HG02571 (cell line): ENCODE measurements around the gene TMEM225B.
"Not testable (repeated sequence)": the region's sequence is repeated elsewhere in the genome, so short reads cannot be mapped to it uniquely, and the experiment has no call there.

ENCODE experiments used
- ATAC-seq: cut with Tn5 transposase; IDR thresholded peaks from one replicate; pipeline ENCODE4 v1.9.1; 2021; ENCODE audit warnings: mild to moderate bottlenecking, moderate library complexity; ENCODE audit not compliant: unreplicated experiment

TMEM225B gene

DNA sequence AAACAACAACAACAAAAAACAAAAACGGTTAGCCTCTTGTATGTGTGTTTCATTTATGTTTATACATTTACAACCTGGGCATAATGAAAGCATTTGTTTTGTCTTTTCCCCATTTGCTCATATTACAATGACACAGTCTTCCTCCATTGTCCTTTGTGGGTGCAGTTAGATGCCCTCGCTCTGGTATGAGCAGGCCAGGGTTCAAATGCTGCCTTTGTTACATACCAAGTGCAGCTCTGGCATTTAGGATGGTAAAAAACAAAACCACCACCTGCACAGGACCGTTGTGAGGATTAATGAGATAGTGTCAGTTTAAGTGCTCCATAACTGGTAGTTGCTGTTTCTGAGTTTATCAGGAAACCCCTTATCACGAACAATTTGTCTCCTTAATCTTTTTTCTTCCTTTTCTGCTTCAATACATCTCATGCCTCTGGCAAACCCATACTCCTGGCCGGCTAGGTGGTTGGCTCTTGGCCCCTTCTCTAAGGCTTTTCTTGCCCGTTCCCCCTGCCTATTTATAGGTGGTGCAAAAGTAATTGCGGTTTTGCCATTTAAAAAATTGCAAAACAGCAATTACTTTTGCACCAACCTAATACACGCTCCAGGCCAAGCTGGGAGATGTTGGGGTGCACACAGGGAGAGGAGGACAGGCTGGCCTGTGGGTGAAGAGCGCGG is 18.6 kb upstream of the TMEM225B start:
- no peak for ATAC-seq

DNA sequence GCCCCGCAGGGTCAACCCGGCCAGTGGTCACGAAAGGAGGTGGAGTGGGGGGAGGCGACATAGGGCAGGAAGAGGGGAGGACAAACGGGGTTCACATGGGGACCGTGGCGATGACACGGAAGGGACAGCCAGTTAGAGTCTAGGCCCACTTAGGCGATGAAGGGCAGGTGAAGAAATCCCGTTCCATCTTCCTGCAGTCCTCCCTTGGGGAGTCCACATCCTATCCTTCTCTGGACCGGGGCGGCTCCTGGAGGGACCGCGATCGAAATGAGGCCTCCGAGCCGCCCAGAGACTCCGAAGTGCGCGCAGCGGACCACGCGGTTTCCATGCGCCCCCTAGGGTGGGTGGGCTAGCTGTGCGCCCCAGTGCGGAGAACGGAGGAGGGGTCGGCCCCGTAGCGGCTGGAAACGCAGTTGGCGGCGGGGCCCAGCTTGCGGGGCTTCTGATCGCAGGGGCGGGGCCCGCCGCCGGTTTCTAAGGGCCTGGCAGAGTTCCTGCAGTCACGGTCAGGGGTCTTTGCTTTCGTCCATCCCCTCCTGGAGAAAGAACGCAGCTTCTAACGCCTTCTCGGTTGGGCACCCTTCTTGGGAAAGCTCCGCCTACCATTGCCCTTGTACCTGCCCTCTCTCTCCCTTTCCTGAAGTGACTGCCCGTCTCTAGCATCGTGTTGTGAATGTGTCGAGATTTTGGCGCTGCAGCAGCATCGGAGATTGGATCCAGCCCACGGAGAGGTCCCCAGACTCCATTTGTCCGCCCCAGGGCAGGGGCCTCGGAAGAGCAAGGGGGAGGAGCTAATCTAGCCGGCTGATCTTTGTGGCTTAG is 17.9 kb upstream of the TMEM225B start:
- ATAC-seq: no peak

DNA sequence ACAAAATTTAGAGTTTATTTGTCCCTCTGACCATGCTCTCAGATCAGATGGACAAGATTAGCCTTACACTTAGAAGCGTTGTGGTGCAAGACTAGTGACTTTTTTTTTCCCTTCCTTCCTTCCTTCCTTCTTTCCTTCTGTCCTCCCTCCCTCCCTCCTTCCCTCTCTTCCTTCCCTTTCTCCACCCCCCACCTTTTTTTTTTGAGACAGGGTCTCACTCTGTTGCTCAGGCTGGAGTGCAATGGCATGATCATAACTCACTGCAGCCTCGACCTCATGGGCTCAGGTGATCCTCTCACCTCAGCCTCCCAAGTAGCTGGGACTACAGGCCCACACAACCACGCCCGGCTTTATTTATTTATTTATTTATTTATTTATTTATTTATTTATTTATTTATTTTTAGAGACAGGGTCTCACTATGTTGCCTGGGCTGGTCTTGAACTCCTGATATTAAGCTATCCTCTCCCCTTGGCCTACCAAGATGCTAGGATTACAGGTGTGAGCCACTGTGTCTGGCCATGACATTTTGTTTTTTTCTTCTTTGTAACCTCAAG is 17.2 kb upstream of the TMEM225B start:
- not testable (repeated sequence) for ATAC-seq

DNA sequence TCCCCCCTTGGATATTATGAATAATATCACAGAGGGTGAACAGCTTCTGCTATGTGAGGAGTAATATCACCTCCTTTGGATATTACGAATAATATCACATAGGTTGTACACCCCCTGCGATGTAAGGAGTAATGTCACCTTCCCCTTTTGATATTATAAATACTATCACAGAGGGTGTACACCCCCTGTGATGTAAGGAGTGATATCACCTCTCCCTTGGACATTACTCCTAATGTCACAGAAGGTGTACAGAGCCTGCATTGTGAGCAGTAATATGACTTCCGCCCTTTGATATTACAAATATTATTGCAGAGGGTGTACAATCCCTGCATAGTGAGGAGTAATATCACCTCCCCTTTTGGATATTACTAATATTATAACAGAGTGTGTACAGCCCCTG is 9.2 kb upstream of the TMEM225B start:
- ATAC-seq: no peak

DNA sequence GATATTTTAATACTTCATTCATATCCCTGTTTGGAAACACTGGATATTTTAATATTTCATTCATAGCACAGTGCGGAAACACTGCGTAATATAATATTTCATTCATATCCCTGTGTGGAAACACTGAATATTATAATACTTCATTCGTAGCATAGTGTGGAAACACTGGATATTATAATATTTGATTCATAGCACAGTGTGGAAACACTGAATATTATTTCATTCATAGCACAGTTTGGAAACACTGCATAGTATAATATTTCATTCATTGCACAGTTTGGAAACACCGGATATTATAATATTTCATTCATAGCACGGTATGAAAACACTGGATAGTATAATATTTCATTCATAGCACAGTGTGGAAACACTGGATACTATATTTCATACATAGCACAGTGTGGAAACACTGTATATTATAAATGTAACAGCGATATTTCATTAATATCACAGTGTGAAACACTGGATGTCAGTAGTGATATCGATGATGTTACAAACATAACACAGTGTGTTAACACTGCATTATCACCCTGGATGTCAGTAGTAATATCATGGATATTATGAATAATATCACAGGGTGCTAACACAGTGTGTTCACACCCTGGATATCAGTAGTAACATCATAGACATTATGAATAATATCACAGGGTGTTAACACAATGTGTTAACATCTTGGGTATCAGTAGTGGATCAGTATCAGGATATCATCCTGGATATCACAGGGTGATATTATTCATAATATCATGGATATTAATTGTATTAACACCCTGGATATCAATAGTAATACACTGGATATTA is 2.9 kb upstream of the TMEM225B start:
- ATAC-seq: no peak

DNA sequence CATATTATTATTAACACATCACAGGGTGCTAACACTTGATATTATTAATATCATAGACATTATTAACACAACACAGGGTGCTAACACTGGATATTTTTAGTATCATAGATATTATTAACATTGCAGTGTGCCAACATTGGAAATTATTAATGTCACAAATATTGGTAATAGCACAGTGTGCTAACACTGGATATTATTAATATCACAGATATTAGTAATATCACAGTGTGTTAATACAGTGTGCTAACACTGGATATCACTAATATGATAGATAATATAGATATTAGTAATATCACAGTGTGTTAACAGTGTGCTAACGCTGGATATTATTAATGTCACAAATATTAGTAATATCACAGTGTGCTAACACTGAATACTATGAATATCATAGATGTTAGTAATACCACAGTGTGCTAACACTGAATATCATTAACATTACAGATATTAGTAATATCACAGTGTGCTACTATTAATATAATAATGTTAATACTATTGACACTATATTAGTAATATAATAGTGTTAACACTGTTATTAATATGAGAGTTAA is 1.6 kb upstream of the TMEM225B start:
- ATAC-seq: no peak

DNA sequence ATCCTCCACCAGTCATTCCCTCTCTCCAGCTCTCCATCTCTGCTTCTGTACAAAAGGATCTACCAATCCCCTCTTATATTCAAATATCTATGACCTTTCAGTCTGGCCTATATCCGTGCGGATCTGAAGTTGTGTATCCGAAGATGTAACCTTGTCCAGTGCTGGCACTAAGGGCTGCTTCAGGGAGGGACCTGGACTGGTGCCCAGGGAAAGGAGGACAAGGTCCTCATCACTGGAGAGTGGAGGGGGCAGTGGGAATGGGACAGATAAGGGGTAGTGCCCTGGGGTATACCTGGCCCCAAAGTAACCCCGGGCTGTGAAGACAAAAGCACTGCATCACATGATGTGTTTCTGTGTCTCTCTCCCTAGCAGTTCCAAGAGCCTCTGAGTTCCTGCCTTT is 1.8 kb downstream of the TMEM225B start:
- ATAC-seq: no peak

DNA sequence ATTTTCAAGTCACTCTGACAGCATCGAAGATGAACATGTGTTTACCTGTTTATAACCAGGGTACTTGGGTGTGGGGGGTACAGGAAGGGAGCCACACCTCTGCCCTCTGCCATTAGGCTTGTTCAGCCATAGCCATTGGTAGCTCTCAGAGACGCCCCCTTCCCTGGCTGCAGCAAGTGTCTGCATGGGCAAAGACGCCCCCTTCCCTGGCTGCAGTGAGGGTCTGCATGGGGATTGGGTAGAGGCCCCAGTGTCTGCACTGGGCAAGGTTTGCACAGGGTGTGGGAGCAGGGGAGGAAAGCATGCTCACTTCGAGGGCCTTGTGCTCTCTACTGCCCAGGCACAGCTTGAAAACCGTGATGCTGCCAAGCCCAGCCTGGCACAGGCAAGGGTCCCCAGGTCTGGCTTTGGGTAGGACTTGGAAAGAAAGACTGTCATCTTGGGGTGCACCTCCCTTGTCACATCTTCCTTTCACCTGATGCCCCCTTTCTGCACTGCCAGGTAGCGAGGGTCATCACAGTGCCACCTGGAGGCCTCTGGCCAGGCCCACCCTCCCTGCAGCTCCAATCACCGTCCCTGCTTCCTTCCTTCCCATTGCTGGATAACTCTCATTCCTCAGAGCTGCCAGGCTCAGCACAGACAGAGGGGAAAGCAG is 3.7 kb downstream of the TMEM225B start:
- ATAC-seq: no peak

DNA sequence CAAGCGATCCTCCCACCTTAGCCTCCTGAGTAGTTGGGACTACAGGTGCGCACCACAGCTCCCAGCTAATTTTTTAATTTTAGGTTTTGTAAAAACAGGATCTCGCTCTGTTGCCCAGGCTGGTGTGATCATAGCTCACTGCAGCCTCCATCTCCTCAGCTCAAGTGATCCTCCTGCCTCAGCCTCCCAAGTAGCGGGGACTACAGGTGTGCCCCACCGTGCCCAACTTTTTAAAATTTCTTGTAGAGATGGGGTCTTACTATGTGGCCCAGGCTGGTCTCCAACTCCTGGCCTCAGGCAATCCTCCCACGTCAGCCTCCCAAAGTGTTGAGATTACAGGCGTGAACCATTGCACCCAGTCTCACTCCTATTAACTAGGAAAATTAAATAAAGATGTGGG is 7.5 kb downstream of the TMEM225B start:
- ATAC-seq: no peak

DNA sequence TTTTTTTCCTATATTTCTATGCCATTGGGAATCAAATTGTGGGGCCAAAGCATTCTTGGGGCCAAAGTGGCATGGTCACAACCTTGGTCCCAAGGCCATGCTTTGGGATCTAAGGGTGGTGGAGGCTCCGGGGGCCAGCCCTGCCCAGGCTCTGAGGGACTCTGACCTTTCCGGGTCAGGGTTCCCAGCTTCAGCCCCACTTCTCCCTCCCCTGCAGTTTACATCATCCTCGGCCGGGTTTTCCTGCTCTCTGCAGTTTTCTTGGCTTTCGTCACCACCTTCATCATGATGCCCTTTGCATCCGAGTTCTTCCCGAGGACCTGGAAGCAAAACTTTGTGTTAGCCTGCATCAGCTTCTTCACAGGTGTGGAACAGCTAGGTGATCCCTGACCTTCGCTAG is 8.5 kb downstream of the TMEM225B start:
- ATAC-seq: no peak

DNA sequence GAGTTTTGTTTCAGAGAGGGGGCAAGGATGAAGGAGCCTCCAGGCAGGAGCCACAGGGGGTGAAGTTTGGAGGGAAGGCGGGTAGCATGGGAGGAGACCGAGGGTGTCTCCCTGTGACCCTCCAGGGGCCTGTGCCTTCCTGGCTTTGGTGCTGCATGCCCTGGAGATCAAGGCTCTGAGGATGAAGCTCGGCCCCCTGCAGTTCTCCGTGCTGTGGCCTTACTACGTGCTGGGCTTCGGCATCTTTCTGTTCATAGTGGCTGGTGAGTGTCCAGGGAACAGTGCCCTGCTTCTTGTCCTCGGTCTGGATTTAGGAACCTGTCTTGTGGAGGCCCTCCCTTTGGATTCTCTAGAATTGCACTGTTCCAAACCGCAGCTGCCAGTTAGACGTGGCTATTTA is 9.5 kb downstream of the TMEM225B start:
- ATAC-seq: no peak

DNA sequence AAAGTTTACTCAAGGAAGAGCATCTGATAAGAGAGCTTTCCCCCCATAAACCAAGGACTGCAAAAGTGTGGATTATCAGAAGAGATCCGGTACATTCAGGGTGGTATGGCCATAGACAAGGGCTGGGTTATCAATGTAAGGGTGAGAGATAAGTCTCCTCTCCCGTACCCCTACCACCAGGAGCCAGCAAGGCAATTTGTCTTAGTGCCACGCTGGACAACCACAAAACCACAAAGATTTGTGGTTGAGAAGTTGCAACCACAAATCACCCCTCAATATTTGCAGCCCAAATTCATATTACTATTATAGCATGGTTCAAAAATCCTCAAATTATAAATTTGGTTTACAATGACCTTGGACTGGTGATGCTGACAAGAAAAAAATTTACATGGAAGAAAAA is 16.4 kb downstream of the TMEM225B start:
- no peak for ATAC-seq

DNA sequence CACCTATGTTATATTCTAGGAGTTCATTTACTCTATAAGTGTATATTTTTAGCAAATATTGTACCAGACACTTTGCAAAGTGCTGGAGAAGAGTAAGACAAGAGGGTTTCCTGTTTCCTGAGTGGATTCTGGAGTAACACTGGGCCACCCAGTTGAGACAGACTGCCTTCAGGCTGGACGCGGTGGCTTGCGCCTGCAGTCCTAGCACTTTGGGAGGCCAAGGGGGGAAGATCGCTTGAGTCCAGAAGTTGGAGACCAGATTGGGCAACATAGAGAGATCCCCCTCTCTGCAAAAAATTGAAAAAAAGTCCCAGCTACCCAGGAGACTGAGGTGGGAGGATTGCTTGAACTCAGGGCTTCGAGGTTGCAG is 17.9 kb downstream of the TMEM225B start:
- no peak for ATAC-seq

DNA sequence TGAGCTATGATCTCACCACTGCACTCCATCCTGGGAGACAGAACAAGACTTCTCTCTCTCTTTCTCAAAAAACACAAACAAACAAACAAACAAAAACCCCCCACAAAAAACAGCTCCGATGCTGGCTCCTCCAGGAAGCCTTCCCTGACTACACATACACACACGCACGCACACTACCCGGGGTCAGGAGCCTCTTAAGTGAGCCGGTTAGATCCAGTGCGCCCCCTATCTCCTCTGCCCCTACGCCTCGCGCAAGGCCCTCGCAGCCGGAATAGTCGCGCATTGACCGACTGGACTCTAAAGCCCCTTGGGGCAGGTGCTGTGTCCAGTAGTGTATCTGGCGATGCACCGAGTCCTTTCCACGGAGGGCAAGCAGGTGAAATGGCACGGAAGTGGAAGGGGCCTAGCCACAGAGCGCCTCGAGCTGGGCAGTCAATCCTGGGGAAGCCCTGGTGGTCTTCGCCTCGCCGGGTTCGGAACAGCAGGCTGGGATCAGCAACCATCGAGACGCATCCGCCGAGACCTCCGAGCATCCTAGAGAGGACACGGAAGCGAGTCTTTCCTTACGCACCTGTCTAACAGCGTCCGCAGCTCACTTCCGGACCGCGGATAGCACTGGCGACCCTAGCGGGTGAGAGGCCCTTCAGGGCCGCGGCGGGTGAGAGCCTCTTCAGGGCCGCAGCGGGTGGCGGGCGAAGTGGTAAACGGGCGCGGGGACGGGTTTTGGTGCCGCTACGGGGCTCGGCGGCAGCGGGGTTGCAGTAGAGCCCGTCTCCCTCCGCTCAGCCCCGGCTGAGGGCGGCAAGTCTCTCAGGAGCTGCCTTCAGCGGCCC is 18.5 kb downstream of the TMEM225B start, which contains the start of gene ZSCAN25:
ZSCAN25 (plus strand) TSS at position 588 of the 833 bp plus-strand sequence. CDS start 2,661 bp downstream, outside the sequence.
- ATAC-seq: peak; percentile 92

DNA sequence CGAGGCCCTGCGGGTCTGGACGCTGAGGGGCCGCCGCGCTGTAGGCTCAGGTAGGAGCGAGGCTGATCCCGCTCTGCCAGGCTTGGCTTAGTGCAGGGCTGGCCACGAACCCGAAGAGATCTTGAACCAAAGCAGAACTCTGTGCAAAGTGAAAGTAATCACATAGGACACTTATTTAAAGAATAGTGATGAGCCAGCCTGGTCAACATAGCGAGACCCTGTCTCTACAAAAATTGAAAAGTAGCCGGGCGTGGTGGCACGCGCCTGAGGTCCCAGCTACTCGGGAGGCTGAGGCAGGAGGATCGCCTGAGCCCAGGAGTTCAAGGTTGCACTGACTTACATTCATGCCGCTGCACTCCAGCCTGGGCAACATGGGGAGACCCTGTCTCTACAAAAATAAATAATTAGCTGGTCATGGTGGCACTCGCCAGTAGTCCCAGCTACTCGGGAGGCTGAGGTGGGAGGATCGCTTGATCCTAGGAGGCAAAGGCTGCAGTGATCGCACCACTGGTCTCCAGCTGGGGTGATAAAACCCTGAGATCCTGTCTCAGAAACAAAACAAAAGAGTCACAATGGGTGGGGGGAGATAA is 19.2 kb downstream of the TMEM225B start:
- ATAC-seq: no peak

DNA sequence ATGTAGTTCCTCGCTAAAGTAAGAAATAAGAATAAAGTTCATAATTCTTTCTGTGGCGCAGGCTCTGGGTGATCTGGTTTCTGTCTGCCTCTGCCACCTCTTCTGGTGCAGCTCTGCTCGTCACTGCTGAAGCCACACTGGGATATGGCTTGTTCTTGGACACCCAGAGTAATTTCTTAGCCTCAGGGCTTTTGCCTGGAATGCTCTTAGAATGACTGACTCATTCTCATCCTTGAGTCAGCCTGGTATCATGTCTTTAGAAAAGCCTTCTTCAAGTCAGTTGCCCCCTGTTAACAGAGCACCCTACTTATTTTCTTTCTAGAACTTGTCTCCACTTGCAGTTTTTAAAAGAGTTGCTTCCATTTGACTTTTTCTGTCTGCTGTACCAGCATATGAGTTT is 20.7 kb downstream of the TMEM225B start:
- ATAC-seq: no peak

DNA sequence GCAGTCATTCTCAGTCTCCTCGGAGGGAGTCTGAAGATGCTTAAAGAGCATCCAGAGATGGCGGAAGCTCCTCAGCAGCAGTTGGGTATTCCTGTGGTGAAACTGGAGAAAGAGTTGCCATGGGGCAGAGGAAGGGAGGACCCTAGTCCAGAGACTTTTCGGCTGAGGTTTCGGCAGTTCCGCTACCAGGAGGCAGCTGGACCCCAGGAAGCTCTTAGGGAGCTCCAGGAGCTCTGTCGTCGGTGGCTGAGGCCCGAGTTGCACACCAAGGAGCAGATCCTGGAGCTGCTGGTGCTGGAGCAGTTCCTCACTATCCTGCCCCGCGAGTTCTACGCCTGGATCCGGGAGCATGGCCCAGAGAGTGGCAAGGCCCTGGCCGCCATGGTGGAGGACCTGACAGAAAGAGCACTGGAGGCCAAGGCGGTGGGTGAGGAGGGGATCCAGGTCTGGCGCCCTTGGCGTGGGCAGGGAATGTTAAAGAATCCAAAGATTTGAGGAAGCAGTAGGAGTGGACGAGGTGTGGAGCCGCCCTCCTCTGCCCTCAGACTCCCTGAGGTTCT is 21.6 kb downstream of the TMEM225B start:
- ATAC-seq: no peak

DNA sequence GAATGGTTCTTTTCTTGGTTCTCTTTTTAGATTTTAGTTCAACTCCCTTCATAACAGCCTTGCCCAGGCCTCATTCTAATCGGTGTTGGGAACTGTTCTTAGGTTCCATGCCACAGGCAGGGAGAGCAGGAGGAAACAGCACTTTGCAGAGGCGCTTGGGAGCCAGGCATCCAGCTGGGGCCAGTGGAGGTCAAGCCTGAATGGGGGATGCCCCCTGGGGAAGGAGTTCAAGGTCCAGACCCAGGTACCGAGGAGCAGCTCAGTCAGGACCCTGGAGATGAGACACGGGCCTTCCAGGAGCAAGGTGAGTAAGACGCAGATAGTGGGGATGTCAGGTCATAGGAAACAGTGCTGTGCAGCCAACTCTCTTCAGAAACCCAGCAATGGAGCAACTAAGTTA is 23.2 kb downstream of the TMEM225B start:
- ATAC-seq: no peak

DNA sequence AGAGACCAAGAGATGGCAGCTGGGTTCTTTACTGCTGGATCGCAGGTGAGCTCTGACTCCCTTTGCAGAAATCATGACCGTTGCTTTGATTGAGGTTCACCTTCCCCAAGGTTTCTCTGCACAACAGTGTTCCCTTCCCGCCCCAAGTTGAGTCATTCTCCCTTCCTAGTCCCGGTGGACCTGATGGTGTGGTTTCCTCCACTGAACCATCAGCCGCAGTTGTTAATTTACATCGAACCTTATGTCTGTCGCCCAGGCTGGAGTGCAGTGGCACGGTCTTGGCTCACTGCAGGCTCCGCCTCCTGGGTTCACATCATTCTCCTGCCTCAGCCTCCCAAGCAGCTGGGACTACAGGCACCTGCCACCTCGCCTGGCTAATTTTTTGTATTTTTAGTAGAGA is 24.5 kb downstream of the TMEM225B start:
- ATAC-seq: no peak
